H1 (cell line): Measurements from ENCODE around the gene C5orf34. TPM values are rescaled to one million over a fixed set of nuclear protein-coding genes. Genes with fewer than 3 reads are reported as not detected.

Experiments
- CTCF ChIA-PET: fragments of 300-600 bp; sonication (Branson Sonifier 250); formaldehyde crosslinking; loops from one replicate; lab custom pipeline; 2021; ENCODE audit not compliant: partially characterized antibody; lab: Charles Lee
- POLR2A ChIA-PET: fragments of 300-600 bp; sonication (Branson Sonifier 250); formaldehyde crosslinking; loops from one replicate; lab custom pipeline; 2021; ENCODE audit warnings: inconsistent platforms; ENCODE audit not compliant: partially characterized antibody; lab: Charles Lee
- DNase-seq, 2 experiments: peaks; one replicate each; pipeline versions ENCODE4 v3.0.0 to v3.0.0-alpha.2; 2010 to 2022; ENCODE audit warnings: low spot score in 2 of 2, low read depth in 1 of 2, mixed read lengths in 1 of 2
- FAIRE-seq: peaks from 2 replicates; lab custom pipeline; 2011; peaks lifted over from hg19 to GRCh38; lab: Jason Lieb, UNC
- H2AFZ ChIP-seq: 2 replicates; pipeline ENCODE4 v1.8.1; 2012; ENCODE audit warnings: low read length, inconsistent platforms
- H2AK5ac ChIP-seq: 2 replicates; pipeline ENCODE4 v1.6.1; 2013; ENCODE audit warnings: low read depth, low read length
- H2BK120ac ChIP-seq: replicated peaks from 2 replicates; pipeline ENCODE3; 2013; ENCODE audit warnings: low read depth, low read length, inconsistent platforms
- H2BK12ac ChIP-seq: 2 replicates; pipeline ENCODE4 v1.6.1; 2013; ENCODE audit warnings: low read depth, low read length
- H2BK15ac ChIP-seq: 2 replicates; pipeline ENCODE4 v1.6.1; 2013; ENCODE audit warnings: low read length
- H2BK20ac ChIP-seq: 2 replicates; pipeline ENCODE4 v1.6.1; 2013; ENCODE audit warnings: low read length
- H2BK5ac ChIP-seq: 2 replicates; pipeline ENCODE4 v1.6.1; 2013; ENCODE audit warnings: low read depth, low read length
- H3K14ac ChIP-seq: 2 replicates; pipeline ENCODE4 v1.6.1; 2013; ENCODE audit warnings: inconsistent platforms; ENCODE audit not compliant: insufficient read length
- H3K18ac ChIP-seq: 2 replicates; pipeline ENCODE4 v1.6.1; 2013; ENCODE audit warnings: low read length; ENCODE audit errors: extremely low read depth
- H3K23ac ChIP-seq: 2 replicates; pipeline ENCODE4 v1.6.1; 2013; ENCODE audit warnings: inconsistent platforms; ENCODE audit not compliant: insufficient read length
- H3K23me2 ChIP-seq: 2 replicates; pipeline ENCODE4 v1.6.1; 2013; ENCODE audit warnings: low read depth, low read length
- H3K27ac ChIP-seq: 2 replicates; pipeline ENCODE4 v1.6.1; 2011; ENCODE audit warnings: low read depth, low read length, inconsistent platforms
- H3K27me3 ChIP-seq, 4 experiments: replicated peaks in 1 of 4; 1 replicate in 1 of 4; 2 replicates in 3 of 4; pipeline versions ENCODE4 v1.6.1 to v1.8.1; 2011 to 2013; ENCODE audit warnings: low read length in 3 of 4, mild to moderate bottlenecking in 3 of 4, inconsistent platforms in 2 of 4, mixed read lengths in 2 of 4, moderate library complexity in 1 of 4; ENCODE audit not compliant: control insufficient read depth in 3 of 4, insufficient read depth in 3 of 4; ENCODE audit errors: extremely low read depth in 1 of 4
- H3K36me3 ChIP-seq, 4 experiments: 2 replicates each; pipeline versions ENCODE4 v1.6.1 to v1.8.1; 2011 to 2013; ENCODE audit warnings: mild to moderate bottlenecking in 4 of 4, low read length in 3 of 4, moderate library complexity in 2 of 4, control low read depth in 1 of 4, inconsistent platforms in 1 of 4; ENCODE audit not compliant: insufficient read depth in 4 of 4, control insufficient read depth in 2 of 4
- H3K4ac ChIP-seq: replicated peaks from 2 replicates; pipeline ENCODE3; 2013; ENCODE audit warnings: low read length, low read depth, mixed read lengths, inconsistent platforms; ENCODE audit not compliant: insufficient read length
- H3K4me1 ChIP-seq, 4 experiments: replicated peaks in 1 of 4; 1 replicate in 1 of 4; 2 replicates in 3 of 4; pipeline versions ENCODE4 v1.6.1 to v1.8.1; 2011 to 2013; ENCODE audit warnings: low read length in 3 of 4, inconsistent platforms in 2 of 4, mixed read lengths in 1 of 4; ENCODE audit not compliant: insufficient read depth in 4 of 4, control insufficient read depth in 3 of 4
- H3K4me2 ChIP-seq, 2 experiments: 2 replicates each; pipeline versions ENCODE4 v1.6.1 to v1.8.1; 2011 to 2013; ENCODE audit warnings: low read depth in 2 of 2, low read length in 2 of 2, control low read depth in 1 of 2, inconsistent platforms in 1 of 2, mild to moderate bottlenecking in 1 of 2; ENCODE audit not compliant: insufficient read depth in 1 of 2
- H3K4me3 ChIP-seq, 4 experiments: fragments of 200-600, 300-600 bp in 1 of 4; sonication (generic), shearing (Covaris generic), sonication (Bioruptor Twin) in 1 of 4; 2 replicates each; pipeline versions ENCODE4 v1.5.1 to v1.8.1; 2011 to 2016; ENCODE audit warnings: low read length in 4 of 4, low read depth in 3 of 4, control low read depth in 2 of 4, inconsistent platforms in 2 of 4, mild to moderate bottlenecking in 2 of 4, mixed read lengths in 1 of 4, moderate library complexity in 1 of 4; ENCODE audit not compliant: insufficient read depth in 2 of 4; ENCODE audit errors: extremely low read depth in 1 of 4
- H3K56ac ChIP-seq: replicated peaks from 2 replicates; pipeline ENCODE3; 2013; ENCODE audit warnings: low read depth, mild to moderate bottlenecking, mixed read lengths, low read length, inconsistent platforms; ENCODE audit not compliant: insufficient read length
- H3K79me1 ChIP-seq: 2 replicates; pipeline ENCODE4 v1.6.1; 2013; ENCODE audit warnings: low read depth, low read length, control low read depth
- H3K79me2 ChIP-seq, 2 experiments: 2 replicates each; pipeline versions ENCODE4 v1.6.1 to v1.8.1; 2012 to 2013; ENCODE audit warnings: low read length in 2 of 2, mild to moderate bottlenecking in 2 of 2, inconsistent platforms in 1 of 2; ENCODE audit not compliant: insufficient read depth in 2 of 2, control insufficient read depth in 1 of 2
- H3K9ac ChIP-seq, 4 experiments: replicated peaks in 1 of 4; 1 replicate in 1 of 4; 2 replicates in 3 of 4; pipeline versions ENCODE4 v1.6.1 to v1.8.1; 2011 to 2013; ENCODE audit warnings: low read depth in 3 of 4, low read length in 3 of 4, control low read depth in 2 of 4, mild to moderate bottlenecking in 2 of 4, moderate library complexity in 2 of 4, inconsistent platforms in 1 of 4; ENCODE audit errors: extremely low read depth in 1 of 4
- H3K9me3 ChIP-seq, 2 experiments: 2 replicates each; pipeline versions ENCODE4 v1.6.1 to v1.8.1; 2012 to 2013; ENCODE audit warnings: mild to moderate bottlenecking in 2 of 2, moderate library complexity in 2 of 2, control low read depth in 1 of 2, inconsistent platforms in 1 of 2, low read depth in 1 of 2, low read length in 1 of 2, mixed read lengths in 1 of 2; ENCODE audit not compliant: insufficient read depth in 2 of 2
- H4K20me1 ChIP-seq, 2 experiments: replicated peaks in 1 of 2; 2 replicates each; pipeline versions ENCODE3 to v1.8.1; 2011 to 2013; ENCODE audit warnings: inconsistent platforms in 2 of 2, low read length in 2 of 2, mild to moderate bottlenecking in 1 of 2; ENCODE audit not compliant: insufficient read depth in 2 of 2, control insufficient read depth in 1 of 2
- H4K5ac ChIP-seq: 2 replicates; pipeline ENCODE4 v1.6.1; 2013; ENCODE audit warnings: low read length, low read depth, mixed read lengths, inconsistent platforms; ENCODE audit not compliant: insufficient read length
- H4K8ac ChIP-seq: 2 replicates; pipeline ENCODE4 v1.8.0; 2013; ENCODE audit warnings: mild to moderate bottlenecking, moderate library complexity, low read length, inconsistent platforms; ENCODE audit not compliant: insufficient read depth; ENCODE audit errors: extremely low read depth
- H4K91ac ChIP-seq: replicated peaks from 2 replicates; pipeline ENCODE3; 2013; ENCODE audit warnings: low read length, mixed read lengths, inconsistent platforms; ENCODE audit not compliant: insufficient read length
- JUND ChIP-seq: IDR thresholded peaks from 2 replicates; pipeline ENCODE4 v1.6.1; 2011; ENCODE audit warnings: mild to moderate bottlenecking, improper control_type of control experiment, low read length
- WGBS, 2 experiments: shearing (Covaris generic) in 1 of 2; methylation state at CpG; one replicate each; pipeline versions ENCODE4 v1.1.6 to v1.1.7; 2013 to 2015; ENCODE audit warnings: low lambda C conversion rate in 2 of 2, mixed read lengths in 2 of 2, inconsistent platforms in 1 of 2, low coverage in 1 of 2, missing lambda C conversion rate in 1 of 2; ENCODE audit not compliant: insufficient replicate concordance in 2 of 2, insufficient coverage in 1 of 2, insufficient read length in 1 of 2; ENCODE audit errors: extremely low coverage in 1 of 2, missing lambda C conversion rate in 1 of 2; 5-methylcytosine and 5-hydroxymethylcytosine counted together
- polyA plus RNA-seq, 7 experiments: library from polyadenylated mRNA; depleted of rRNA in 3 of 7; stranded (reverse) in 5 of 7; unstranded in 2 of 7; fragments of >200 nt in 5 of 7; fragments of 200-250 nt in 2 of 7; gene quantifications; 1 replicate in 5 of 7; 2 replicates in 1 of 7; 4 replicates in 1 of 7; pipeline versions ENCODE4 v1.2.1 to v1.2.3, GENCODE V29; 2011 to 2013; ENCODE audit warnings: missing spikeins in 2 of 7, mixed read lengths in 2 of 7
- total RNA-seq: library from RNA; stranded (reverse); fragmentation: NEBNext Ultra II Directional; extraction: Animal tissue kit (Norgen Biotek cat#: 25700); gene quantifications from 2 replicates; pipeline ENCODE4 v1.2.1, GENCODE V29; 2021

Gene C5orf34
- total and polyA plus RNA-seq, 2 of the 8 experiments (the other 6 are each of a cell fraction or from before 2014, with no cell fraction given) = 6.8 to 8.6 TPM

DNA sequence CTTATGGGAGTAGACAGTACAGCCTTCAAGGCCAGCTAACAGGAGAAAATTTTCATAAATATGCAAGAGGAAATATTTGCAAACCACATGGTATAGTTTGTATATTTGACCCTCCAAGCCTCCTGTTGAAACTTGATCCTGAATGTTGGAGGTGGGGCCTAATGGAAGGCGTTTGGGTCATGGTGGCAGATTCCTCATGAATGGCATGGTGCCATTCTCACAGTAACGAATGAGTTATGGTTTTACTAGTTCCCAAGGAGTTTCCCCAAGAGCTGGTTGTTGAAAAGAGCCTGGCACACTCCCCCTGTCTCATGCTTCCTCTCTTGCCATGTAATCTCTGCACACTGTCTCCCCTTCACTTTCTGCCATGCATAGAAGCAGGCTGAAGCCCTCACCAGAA, 45.2 kb upstream of the C5orf34 start:
- 75% methylated on average over 2 of the region's 2 CpGs; no CpG with 5 or more reads in 1 of the 2 experiments for WGBS, 2 experiments
- TF ChIP-seq JUND = no peak

More for the DNA sequence above, 45.2 kb upstream of the C5orf34 start:
- Histone ChIP-seq H2AFZ (peak overlapping the region; percentile 88), H3K4me3 (no peak overlapping the region), H2BK20ac (no peak overlapping the region), H3K79me2 (peaks cover 0 to 10% of the 10 kb centered on the region in 2 experiments; a peak in 3 of 4 replicates), H3K79me1 (no peaks in the 10 kb centered on the region), H2BK120ac (no peak overlapping the region), H3K9me3 (no peaks in the 10 kb centered on the region), H3K27me3 (no peaks in the 10 kb centered on the region), H3K56ac (no peak overlapping the region), H3K9ac (no peak overlapping the region; a peak in 2 of 7 replicates), H3K14ac (no peak overlapping the region), H2BK15ac (no peak overlapping the region), H4K8ac (no peak overlapping the region), H2BK5ac (no peak overlapping the region), H3K23me2 (no peaks in the 10 kb centered on the region; the same call in 1 of the 2 replicates), H3K36me3 (peaks cover 0 to 3% (median 0%) of the 10 kb centered on the region in 4 experiments; a peak in 1 of 8 replicates), H3K4me1 (peaks cover 0 to 2% (median 0%) of the 10 kb centered on the region in 4 experiments; a peak in 1 of 7 replicates), H3K27ac (no peak overlapping the region), H4K91ac (no peak overlapping the region), H4K20me1 (no peaks in the 10 kb centered on the region), H3K18ac (no peak overlapping the region), H4K5ac (no peak overlapping the region), H2BK12ac (no peak overlapping the region), H3K4me2 (no peak overlapping the region), H3K4ac (no peak overlapping the region), H2AK5ac (no peak overlapping the region), H3K23ac (no peak overlapping the region)
- CTCF ChIA-PET = interaction anchor here (0.8 to 1.6 kb wide), 2 partner anchors 31 to 52 kb away, joined by 3 to 4 read pairs; no protein-coding TSS in a partner anchor
- no peak for FAIRE-seq
- DNase-seq = no peak
- POLR2A ChIA-PET = interaction anchor here (1.0 to 2.0 kb wide), 4 partner anchors 12 to 76 kb away, joined by 3 to 9 read pairs (median 4); partner anchors contain the start of genes C5orf34, NNT and TMEM267
